Neural cell (in vitro differentiated cells): ENCODE results near the gene PTGIS.

Source experiments
- POLR2AphosphoS5 ChIP-seq: IDR thresholded peaks from 2 replicates; pipeline ENCODE4 v1.6.1; 2012
- RAD21 ChIP-seq: fragments of 450-650 bp; conservative IDR thresholded peaks from 2 replicates; pipeline ENCODE4 v1.6.1; 2014; ENCODE audit warnings: antibody characterized with exemption, mild to moderate bottlenecking, moderate library complexity
- TF ChIP-seq, protein P1 (sequence below): fragments of 450-650 bp; IDR thresholded peaks from 2 replicates; pipeline ENCODE4 v1.5.1; 2014; ENCODE audit warnings: antibody characterized with exemption, mild to moderate bottlenecking, moderate library complexity; ENCODE audit not compliant: poor library complexity, severe bottlenecking
- TF ChIP-seq, protein P2 (sequence below): IDR thresholded peaks from 2 replicates; pipeline ENCODE4 v1.6.1; 2012; ENCODE audit warnings: borderline replicate concordance

DNA sequence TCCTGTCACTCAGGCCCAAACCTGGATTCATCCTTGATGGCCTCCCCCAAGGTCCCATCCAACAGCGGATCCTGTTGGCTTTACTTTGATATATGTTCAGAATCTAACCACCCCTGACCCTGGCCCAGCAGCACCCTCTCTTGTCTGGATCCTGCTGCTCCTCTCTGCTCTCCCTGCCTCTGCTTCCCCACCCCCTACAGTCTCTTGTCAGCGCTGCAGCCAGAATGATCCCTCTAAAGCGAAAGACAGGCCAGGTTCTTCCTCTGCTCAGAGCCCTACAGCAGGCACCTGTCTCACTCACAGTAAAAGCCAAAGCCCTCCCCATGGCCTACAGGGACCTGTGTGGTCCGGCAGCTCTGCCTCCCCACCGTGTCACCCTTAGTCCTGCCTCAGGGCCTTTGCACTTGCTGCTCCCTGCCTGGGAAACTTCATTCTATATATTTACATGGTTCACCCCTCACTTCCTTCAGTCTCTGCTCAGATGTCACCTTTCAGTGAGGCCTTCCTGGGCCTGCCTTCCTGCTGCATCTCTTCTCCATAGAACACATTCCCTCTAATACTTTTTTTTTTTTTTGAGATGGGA lies 48.1 kb downstream of the PTGIS start:
- no peak for TF ChIP-seq POLR2AphosphoS5
- TF ChIP-seq, protein P1, sequence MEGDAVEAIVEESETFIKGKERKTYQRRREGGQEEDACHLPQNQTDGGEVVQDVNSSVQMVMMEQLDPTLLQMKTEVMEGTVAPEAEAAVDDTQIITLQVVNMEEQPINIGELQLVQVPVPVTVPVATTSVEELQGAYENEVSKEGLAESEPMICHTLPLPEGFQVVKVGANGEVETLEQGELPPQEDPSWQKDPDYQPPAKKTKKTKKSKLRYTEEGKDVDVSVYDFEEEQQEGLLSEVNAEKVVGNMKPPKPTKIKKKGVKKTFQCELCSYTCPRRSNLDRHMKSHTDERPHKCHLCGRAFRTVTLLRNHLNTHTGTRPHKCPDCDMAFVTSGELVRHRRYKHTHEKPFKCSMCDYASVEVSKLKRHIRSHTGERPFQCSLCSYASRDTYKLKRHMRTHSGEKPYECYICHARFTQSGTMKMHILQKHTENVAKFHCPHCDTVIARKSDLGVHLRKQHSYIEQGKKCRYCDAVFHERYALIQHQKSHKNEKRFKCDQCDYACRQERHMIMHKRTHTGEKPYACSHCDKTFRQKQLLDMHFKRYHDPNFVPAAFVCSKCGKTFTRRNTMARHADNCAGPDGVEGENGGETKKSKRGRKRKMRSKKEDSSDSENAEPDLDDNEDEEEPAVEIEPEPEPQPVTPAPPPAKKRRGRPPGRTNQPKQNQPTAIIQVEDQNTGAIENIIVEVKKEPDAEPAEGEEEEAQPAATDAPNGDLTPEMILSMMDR, result no peak
- TF ChIP-seq RAD21, result no peak
- TF ChIP-seq, protein P2, sequence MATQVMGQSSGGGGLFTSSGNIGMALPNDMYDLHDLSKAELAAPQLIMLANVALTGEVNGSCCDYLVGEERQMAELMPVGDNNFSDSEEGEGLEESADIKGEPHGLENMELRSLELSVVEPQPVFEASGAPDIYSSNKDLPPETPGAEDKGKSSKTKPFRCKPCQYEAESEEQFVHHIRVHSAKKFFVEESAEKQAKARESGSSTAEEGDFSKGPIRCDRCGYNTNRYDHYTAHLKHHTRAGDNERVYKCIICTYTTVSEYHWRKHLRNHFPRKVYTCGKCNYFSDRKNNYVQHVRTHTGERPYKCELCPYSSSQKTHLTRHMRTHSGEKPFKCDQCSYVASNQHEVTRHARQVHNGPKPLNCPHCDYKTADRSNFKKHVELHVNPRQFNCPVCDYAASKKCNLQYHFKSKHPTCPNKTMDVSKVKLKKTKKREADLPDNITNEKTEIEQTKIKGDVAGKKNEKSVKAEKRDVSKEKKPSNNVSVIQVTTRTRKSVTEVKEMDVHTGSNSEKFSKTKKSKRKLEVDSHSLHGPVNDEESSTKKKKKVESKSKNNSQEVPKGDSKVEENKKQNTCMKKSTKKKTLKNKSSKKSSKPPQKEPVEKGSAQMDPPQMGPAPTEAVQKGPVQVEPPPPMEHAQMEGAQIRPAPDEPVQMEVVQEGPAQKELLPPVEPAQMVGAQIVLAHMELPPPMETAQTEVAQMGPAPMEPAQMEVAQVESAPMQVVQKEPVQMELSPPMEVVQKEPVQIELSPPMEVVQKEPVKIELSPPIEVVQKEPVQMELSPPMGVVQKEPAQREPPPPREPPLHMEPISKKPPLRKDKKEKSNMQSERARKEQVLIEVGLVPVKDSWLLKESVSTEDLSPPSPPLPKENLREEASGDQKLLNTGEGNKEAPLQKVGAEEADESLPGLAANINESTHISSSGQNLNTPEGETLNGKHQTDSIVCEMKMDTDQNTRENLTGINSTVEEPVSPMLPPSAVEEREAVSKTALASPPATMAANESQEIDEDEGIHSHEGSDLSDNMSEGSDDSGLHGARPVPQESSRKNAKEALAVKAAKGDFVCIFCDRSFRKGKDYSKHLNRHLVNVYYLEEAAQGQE, result no peak
